Trophoblast cell (in vitro differentiated cells and primary cell): ENCODE data around the gene FERMT2.
A peak's percentile ranks its signal among the peaks of the same experiment; 100 is the strongest.

Source experiments
- DNase-seq, 2 donors: peaks; one replicate each; pipeline ENCODE4 v3.0.0-alpha.2; 2016
- H2AFZ ChIP-seq: 2 replicates; pipeline ENCODE4 v1.6.1; 2013; ENCODE audit warnings: low read length, moderate library complexity, mild to moderate bottlenecking; ENCODE audit not compliant: insufficient read depth, poor library complexity
- H2AK5ac ChIP-seq: 2 replicates; pipeline ENCODE4 v1.6.1; 2013; ENCODE audit warnings: mild to moderate bottlenecking, low read length
- H2BK120ac ChIP-seq: 2 replicates; pipeline ENCODE4 v1.6.1; 2013; ENCODE audit warnings: low read length, mild to moderate bottlenecking, moderate library complexity; ENCODE audit not compliant: insufficient read depth, poor library complexity
- H2BK12ac ChIP-seq: 2 replicates; pipeline ENCODE4 v1.6.1; 2013; ENCODE audit warnings: mild to moderate bottlenecking, low read length, moderate library complexity
- H2BK5ac ChIP-seq: 2 replicates; pipeline ENCODE4 v1.6.1; 2013; ENCODE audit warnings: low read length, low read depth, moderate library complexity, mild to moderate bottlenecking; ENCODE audit not compliant: poor library complexity
- H3K14ac ChIP-seq: 2 replicates; pipeline ENCODE4 v1.6.1; 2013; ENCODE audit warnings: mild to moderate bottlenecking, low read length
- H3K18ac ChIP-seq: 2 replicates; pipeline ENCODE4 v1.6.1; 2013; ENCODE audit warnings: mild to moderate bottlenecking, low read length
- H3K23ac ChIP-seq: 2 replicates; pipeline ENCODE4 v1.6.1; 2013; ENCODE audit warnings: low read length
- H3K27ac ChIP-seq: 2 replicates; pipeline ENCODE4 v1.5.1; 2013; ENCODE audit warnings: low read depth, mild to moderate bottlenecking, inconsistent platforms, low read length, moderate library complexity
- H3K27me3 ChIP-seq: 2 replicates; pipeline ENCODE4 v1.6.1; 2013; ENCODE audit warnings: inconsistent platforms, mild to moderate bottlenecking, low read length, moderate library complexity; ENCODE audit not compliant: insufficient read depth
- H3K36me3 ChIP-seq, 2 experiments: 1 replicate in 1 of 2; 2 replicates in 1 of 2; pipeline ENCODE4 v1.6.1; 2013; ENCODE audit warnings: low read length in 2 of 2, mild to moderate bottlenecking in 2 of 2, moderate library complexity in 1 of 2; ENCODE audit not compliant: insufficient read depth in 2 of 2, control insufficient read depth in 1 of 2
- H3K4ac ChIP-seq: 2 replicates; pipeline ENCODE4 v1.6.1; 2013; ENCODE audit warnings: low read depth, mild to moderate bottlenecking, low read length, moderate library complexity
- H3K4me1 ChIP-seq, 2 experiments: 1 replicate in 1 of 2; 2 replicates in 1 of 2; pipeline ENCODE4 v1.6.1; 2013; ENCODE audit warnings: low read length in 2 of 2, mild to moderate bottlenecking in 2 of 2, moderate library complexity in 1 of 2; ENCODE audit not compliant: insufficient read depth in 2 of 2, control insufficient read depth in 1 of 2
- H3K4me2 ChIP-seq: 2 replicates; pipeline ENCODE4 v1.6.1; 2013; ENCODE audit warnings: inconsistent platforms, mild to moderate bottlenecking, low read length, moderate library complexity
- H3K4me3 ChIP-seq: 2 replicates; pipeline ENCODE4 v1.5.1; 2013; ENCODE audit warnings: mild to moderate bottlenecking, low read depth, low read length, inconsistent platforms
- H3K79me1 ChIP-seq: one replicate; pipeline ENCODE4 v1.6.1; 2013; ENCODE audit warnings: low read length
- H3K79me2 ChIP-seq: 2 replicates; pipeline ENCODE4 v1.6.1; 2013; ENCODE audit warnings: low read length, mild to moderate bottlenecking; ENCODE audit not compliant: control insufficient read depth, insufficient read depth, poor library complexity
- H3K9ac ChIP-seq: 2 replicates; pipeline ENCODE4 v1.6.1; 2013; ENCODE audit warnings: mild to moderate bottlenecking, low read length
- H3K9me3 ChIP-seq: 2 replicates; pipeline ENCODE4 v1.6.1; 2013; ENCODE audit warnings: low read depth, mild to moderate bottlenecking, control low read depth, inconsistent platforms, low read length; ENCODE audit not compliant: insufficient read depth
- H4K12ac ChIP-seq: 2 replicates; pipeline ENCODE4 v1.6.1; 2013; ENCODE audit warnings: low read depth, mild to moderate bottlenecking, low read length, moderate library complexity
- H4K8ac ChIP-seq: 2 replicates; pipeline ENCODE4 v1.6.1; 2013; ENCODE audit warnings: low read depth, mild to moderate bottlenecking, low read length, moderate library complexity
- H4K91ac ChIP-seq: one replicate; pipeline ENCODE4 v1.6.1; 2013; ENCODE audit warnings: low read depth, mild to moderate bottlenecking, low read length, moderate library complexity
- WGBS: extraction: QIAGEN DNeasy Blood & Tissue Kit; methylation state at CpG from one replicate; pipeline ENCODE4 v1.1.7; 2013; ENCODE audit warnings: missing lambda C conversion rate; ENCODE audit not compliant: insufficient read length, insufficient coverage; ENCODE audit errors: extremely low coverage; 5-methylcytosine and 5-hydroxymethylcytosine counted together

Gene FERMT2

GRCh38 chr14:52939427-52939826, 11.4 kb downstream of the FERMT2 start:
- Histone ChIP-seq H4K91ac (no peak overlapping the region), H3K14ac (no peak overlapping the region), H2BK5ac (no peak overlapping the region), H3K36me3 (no peaks in the 10 kb centered on the region), H2BK120ac (no peak overlapping the region), H3K4me1 (no peaks in the 10 kb centered on the region), H3K27ac (no peak overlapping the region), H3K18ac (no peak overlapping the region), H3K23ac (no peak overlapping the region), H2AFZ (no peak overlapping the region), H2AK5ac (no peak overlapping the region), H3K9me3 (no peaks in the 10 kb centered on the region), H3K27me3 (no peaks in the 10 kb centered on the region), H3K79me1 (no peaks in the 10 kb centered on the region), H2BK12ac (no peak overlapping the region), H3K4ac (peak overlapping the region; percentile 69), H3K9ac (no peak overlapping the region), H4K12ac (no peak overlapping the region), H3K79me2 (no peaks in the 10 kb centered on the region), H4K8ac (no peak overlapping the region), H3K4me2 (no peak overlapping the region), H3K4me3 (no peak overlapping the region)
- WGBS = no CpG with 5 or more reads among the region's 1 CpG
- no peak for DNase-seq

- Histone ChIP-seq H3K18ac (no peak overlapping the region), H3K4me3 (no peak overlapping the region), H3K4ac (no peak overlapping the region), H3K79me1 (no peaks in the 10 kb centered on the region), H3K27me3 (no peaks in the 10 kb centered on the region), H3K9ac (no peak overlapping the region), H3K9me3 (no peaks in the 10 kb centered on the region), H3K4me2 (no peak overlapping the region), H3K79me2 (no peaks in the 10 kb centered on the region), H3K14ac (no peak overlapping the region), H4K8ac (no peak overlapping the region), H2AK5ac (no peak overlapping the region), H2BK12ac (no peak overlapping the region), H3K23ac (no peak overlapping the region), H2BK5ac (no peak overlapping the region), H2AFZ (no peak overlapping the region), H4K12ac (no peak overlapping the region), H3K4me1 (no peaks in the 10 kb centered on the region), H2BK120ac (no peak overlapping the region), H3K36me3 (no peaks in the 10 kb centered on the region), H4K91ac (no peak overlapping the region), H3K27ac (no peak overlapping the region)
- no peak for DNase-seq
- no CpG with 5 or more reads among the region's 3 CpGs for WGBS
Observed at GRCh38 chr14:52937869-52938268, 13.0 kb downstream of the FERMT2 start.

GRCh38 chr14:52937306-52937705, 13.5 kb downstream of the FERMT2 start:
- Histone ChIP-seq H4K8ac (no peak overlapping the region), H3K79me1 (no peaks in the 10 kb centered on the region), H3K14ac (no peak overlapping the region), H2BK120ac (no peak overlapping the region), H3K36me3 (no peaks in the 10 kb centered on the region), H3K79me2 (no peaks in the 10 kb centered on the region), H3K27me3 (no peaks in the 10 kb centered on the region), H2BK12ac (no peak overlapping the region), H2AFZ (no peak overlapping the region), H3K9me3 (no peaks in the 10 kb centered on the region), H3K4ac (no peak overlapping the region), H3K18ac (no peak overlapping the region), H3K27ac (no peak overlapping the region), H2AK5ac (no peak overlapping the region), H3K4me1 (no peaks in the 10 kb centered on the region), H3K23ac (no peak overlapping the region), H4K91ac (no peak overlapping the region), H3K9ac (no peak overlapping the region), H3K4me3 (no peak overlapping the region), H4K12ac (no peak overlapping the region), H3K4me2 (no peak overlapping the region), H2BK5ac (no peak overlapping the region)
- WGBS = no CpG with 5 or more reads among the region's 4 CpGs
- no peak for DNase-seq

- H3K23ac ChIP-seq = no peak overlapping the region
- peak overlapping the region; percentile 47 for H3K9ac ChIP-seq
- no peak overlapping the region for H2BK120ac ChIP-seq
- no peak overlapping the region for H3K4ac ChIP-seq
- H3K4me3 ChIP-seq = no peak overlapping the region
- H3K79me1 ChIP-seq = no peaks in the 10 kb centered on the region
- H3K9me3 ChIP-seq = no peaks in the 10 kb centered on the region
- no peak overlapping the region for H2AK5ac ChIP-seq
- H2AFZ ChIP-seq = no peak overlapping the region
- H4K8ac ChIP-seq = no peak overlapping the region
- no peak for DNase-seq
- H2BK5ac ChIP-seq = no peak overlapping the region
- no peak overlapping the region for H2BK12ac ChIP-seq
- H3K4me2 ChIP-seq = no peak overlapping the region
- no peak overlapping the region for H4K91ac ChIP-seq
- H3K27me3 ChIP-seq = no peaks in the 10 kb centered on the region
- no peaks in the 10 kb centered on the region for H3K79me2 ChIP-seq
- no CpG with 5 or more reads among the region's 1 CpG for whole genome bisulfite sequencing
- no peak overlapping the region for H4K12ac ChIP-seq
- H3K4me1 ChIP-seq = no peaks in the 10 kb centered on the region
- no peaks in the 10 kb centered on the region for H3K36me3 ChIP-seq
- no peak overlapping the region for H3K18ac ChIP-seq
- H3K14ac ChIP-seq = no peak overlapping the region
- H3K27ac ChIP-seq = no peak overlapping the region
Observed at GRCh38 chr14:52936437-52936836, 14.4 kb downstream of the FERMT2 start.
